Transverse colon (tissue), 4 donors: Measurements from ENCODE around the gene SFXN2.

ENCODE experiments used
- CTCF ChIP-seq, 5 experiments: fragments of 200-600 bp in 3 of 5; fragments of 450-650 bp in 2 of 5; sonication (generic) in 3 of 5; IDR thresholded peaks; 1 replicate in 2 of 5; 2 replicates in 3 of 5; pipeline ENCODE4 v1.5.1; 2016 to 2017; ENCODE audit warnings: antibody characterized with exemption in 5 of 5, inconsistent platforms in 3 of 5, mild to moderate bottlenecking in 2 of 5, moderate library complexity in 1 of 5
- POLR2A ChIP-seq: fragments of 450-650 bp; IDR thresholded peaks from one replicate; pipeline ENCODE4 v1.6.1; 2016; ENCODE audit warnings: antibody characterized with exemption, mild to moderate bottlenecking, moderate library complexity
- POLR2AphosphoS5 ChIP-seq, 3 donors: sonication (generic); formaldehyde crosslinking; IDR thresholded peaks; one replicate each; pipeline ENCODE4 v1.6.1; 2016; ENCODE audit warnings: antibody characterized with exemption in 3 of 3

GRCh38 chr10:102681696-102682095 is 32.7 kb upstream of the SFXN2 start:
- no peak for TF ChIP-seq CTCF (IDR thresholded peaks at IDR 0.05)
- TF ChIP-seq POLR2A = no peak
- no peak for TF ChIP-seq POLR2AphosphoS5 (IDR thresholded peaks at IDR 0.05)
